GM12891 (cell line): ENCODE results near the gene CDC42EP4.

Source experiments
- POLR2A ChIP-seq: IDR thresholded peaks from 2 replicates; pipeline ENCODE4 v1.6.1; 2011; ENCODE audit warnings: low read depth, low read length, control low read depth
- POLR2AphosphoS5 ChIP-seq: IDR thresholded peaks from 2 replicates; pipeline ENCODE4 v1.6.1; 2011; ENCODE audit warnings: low read depth, low read length, control low read depth
- SPI1 ChIP-seq: IDR thresholded peaks from 2 replicates; pipeline ENCODE4 v1.6.1; 2011; ENCODE audit warnings: low read depth, low read length, control low read depth
- TAF1 ChIP-seq: IDR thresholded peaks from 2 replicates; pipeline ENCODE4 v1.6.1; 2011; ENCODE audit warnings: low read depth, low read length, control low read depth

DNA sequence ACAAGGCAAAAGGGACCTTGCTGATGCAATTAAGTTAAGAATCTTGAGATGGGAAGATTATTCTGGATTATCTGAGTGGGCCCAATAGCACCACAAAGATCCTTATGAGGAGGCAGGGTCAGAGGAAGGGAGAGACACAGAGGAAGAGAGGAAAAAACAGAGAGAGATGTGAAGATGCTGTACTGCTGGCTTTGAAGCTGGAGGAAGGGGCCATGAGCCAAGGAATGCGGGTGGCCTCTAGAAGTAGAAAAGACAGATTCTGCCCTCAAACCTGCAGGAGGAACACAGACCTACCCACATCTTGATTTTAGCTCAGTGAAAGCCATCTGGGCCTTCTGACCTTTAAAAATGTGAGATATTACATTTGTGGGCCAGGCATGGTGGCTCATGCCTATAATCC lies 42.0 kb downstream of the CDC42EP4 start:
- TF ChIP-seq POLR2A = no peak
- no peak for TF ChIP-seq POLR2AphosphoS5
- TF ChIP-seq TAF1 = no peak
- no peak for TF ChIP-seq SPI1
